VCaP (cell line): ENCODE data around the gene ATP13A2.

Source experiments
- H3K27ac ChIP-seq: fragments of 450-650 bp; 2 replicates; pipeline ENCODE4 v1.5.1; 2017
- TF ChIP-seq, protein P1 (sequence below): fragments of 450-650 bp; conservative IDR thresholded peaks from 2 replicates; pipeline ENCODE4 v1.5.1; 2017; ENCODE audit warnings: mild to moderate bottlenecking, moderate library complexity

ATP13A2 gene

DNA sequence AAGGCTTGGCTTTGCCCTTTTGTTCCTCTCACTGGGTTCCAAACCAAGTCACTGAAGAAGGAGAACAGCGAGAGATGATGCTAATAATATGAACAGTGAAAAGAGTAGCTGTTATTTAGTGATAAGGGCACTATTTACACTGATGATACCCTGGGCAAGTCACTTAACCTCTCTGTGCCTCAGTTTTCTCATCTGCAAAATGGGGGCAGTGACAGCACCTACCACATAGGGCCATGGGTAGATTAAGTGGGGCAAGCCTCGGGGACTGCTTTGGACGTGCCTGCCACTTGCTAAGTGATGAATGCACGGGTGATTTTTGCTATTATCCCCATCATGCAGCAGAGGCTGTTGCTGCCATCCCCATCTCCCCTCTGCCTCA is 9.2 kb downstream of the ATP13A2 start:
- TF ChIP-seq, protein P1, sequence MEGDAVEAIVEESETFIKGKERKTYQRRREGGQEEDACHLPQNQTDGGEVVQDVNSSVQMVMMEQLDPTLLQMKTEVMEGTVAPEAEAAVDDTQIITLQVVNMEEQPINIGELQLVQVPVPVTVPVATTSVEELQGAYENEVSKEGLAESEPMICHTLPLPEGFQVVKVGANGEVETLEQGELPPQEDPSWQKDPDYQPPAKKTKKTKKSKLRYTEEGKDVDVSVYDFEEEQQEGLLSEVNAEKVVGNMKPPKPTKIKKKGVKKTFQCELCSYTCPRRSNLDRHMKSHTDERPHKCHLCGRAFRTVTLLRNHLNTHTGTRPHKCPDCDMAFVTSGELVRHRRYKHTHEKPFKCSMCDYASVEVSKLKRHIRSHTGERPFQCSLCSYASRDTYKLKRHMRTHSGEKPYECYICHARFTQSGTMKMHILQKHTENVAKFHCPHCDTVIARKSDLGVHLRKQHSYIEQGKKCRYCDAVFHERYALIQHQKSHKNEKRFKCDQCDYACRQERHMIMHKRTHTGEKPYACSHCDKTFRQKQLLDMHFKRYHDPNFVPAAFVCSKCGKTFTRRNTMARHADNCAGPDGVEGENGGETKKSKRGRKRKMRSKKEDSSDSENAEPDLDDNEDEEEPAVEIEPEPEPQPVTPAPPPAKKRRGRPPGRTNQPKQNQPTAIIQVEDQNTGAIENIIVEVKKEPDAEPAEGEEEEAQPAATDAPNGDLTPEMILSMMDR: no peak
- no peak overlapping the region for H3K27ac ChIP-seq

DNA sequence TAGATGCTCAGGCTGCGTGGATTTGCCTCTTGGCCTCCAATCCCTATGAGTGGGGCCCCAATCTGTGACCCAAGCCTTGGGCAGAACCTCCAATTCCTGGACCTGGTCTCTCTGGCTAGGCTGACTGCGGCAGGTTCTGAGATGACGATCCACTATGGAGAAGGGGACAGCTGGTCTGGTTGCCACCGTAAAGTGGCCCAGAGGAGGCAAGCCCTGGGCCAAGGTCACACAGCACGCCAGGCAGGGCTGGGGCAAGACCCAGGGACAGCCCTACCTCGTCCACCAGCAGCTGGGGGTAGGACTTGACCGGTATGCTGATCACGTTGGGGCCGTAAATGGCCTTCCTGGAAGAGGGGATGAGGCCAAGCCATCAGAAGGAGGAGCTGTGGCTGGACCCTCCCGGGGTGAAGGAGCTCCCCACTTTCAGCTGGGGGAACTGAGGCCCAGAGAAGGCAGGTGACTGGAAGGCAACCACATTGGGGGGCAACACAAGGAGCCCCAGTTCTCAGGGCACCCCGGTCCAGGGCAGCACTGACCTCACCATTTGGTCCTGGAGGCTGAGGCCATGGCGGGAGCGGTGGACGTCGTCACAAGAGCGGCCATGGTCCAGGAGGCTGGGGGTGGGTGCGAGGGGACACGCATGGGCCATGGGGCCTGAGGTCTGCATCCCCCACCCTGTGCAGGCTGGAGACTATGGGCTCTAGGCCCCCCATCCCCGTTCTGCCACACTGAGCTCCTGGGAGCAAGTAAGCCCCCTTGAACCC is 9.8 kb downstream of the ATP13A2 start:
- TF ChIP-seq, protein P1: no peak
- no peak overlapping the region for H3K27ac ChIP-seq

GRCh38 chr1:16999863-17000262 is 11.9 kb downstream of the ATP13A2 start:
- TF ChIP-seq, protein P1: peak; percentile 33; the same call in 1 of the 2 replicates
- H3K27ac ChIP-seq: no peak overlapping the region

GRCh38 chr1:16998589-16998988 is 13.1 kb downstream of the ATP13A2 start:
- TF ChIP-seq, protein P1: no peak
- no peak overlapping the region for H3K27ac ChIP-seq

DNA sequence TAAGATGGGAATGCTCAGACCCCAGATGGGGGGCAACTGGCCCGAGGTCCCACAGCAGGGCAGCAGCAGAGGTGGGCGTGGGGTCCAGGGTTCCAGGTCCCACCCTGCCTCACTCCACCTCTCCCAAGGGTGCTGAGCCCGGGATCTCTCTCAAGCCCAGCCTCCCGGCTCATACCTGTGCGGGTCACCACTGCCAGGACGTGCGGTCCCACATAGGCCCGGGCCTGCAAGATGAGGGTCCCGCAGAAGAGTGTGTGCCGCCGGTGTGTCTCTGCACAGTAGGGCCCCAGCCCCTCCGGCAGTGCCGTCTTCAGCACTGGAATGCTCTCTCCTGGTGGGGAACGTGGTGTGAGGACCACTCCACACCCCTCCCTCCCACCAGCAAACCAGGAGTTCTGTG is 14.9 kb downstream of the ATP13A2 start:
- TF ChIP-seq, protein P1: no peak
- H3K27ac ChIP-seq: no peak overlapping the region

- TF ChIP-seq, protein P1: no peak
- no peak overlapping the region for H3K27ac ChIP-seq
Measured at GRCh38 chr1:16993521-16994038, 18.1 kb downstream of the ATP13A2 start.

DNA sequence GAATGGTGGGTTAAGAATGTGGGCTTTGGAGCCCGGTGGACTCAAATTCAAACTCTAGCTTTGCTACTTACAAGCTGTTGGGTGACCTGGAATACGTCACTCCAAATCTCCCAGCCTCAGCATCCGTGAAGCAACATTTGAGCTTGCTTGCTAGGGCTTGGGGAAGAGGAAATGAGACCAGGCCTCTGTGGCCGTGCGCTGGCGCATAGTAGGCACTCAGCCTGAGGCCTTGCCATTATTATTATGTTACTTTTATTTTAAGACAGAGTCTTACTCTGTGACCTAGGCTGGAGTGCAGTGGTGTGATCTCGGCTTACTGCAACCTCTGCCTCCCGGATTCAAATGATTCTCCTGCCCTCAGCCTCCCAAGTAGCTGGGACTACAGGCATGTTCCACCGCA is 19.1 kb downstream of the ATP13A2 start:
- H3K27ac ChIP-seq: no peak overlapping the region
- TF ChIP-seq, protein P1: no peak
